PFSK-1 (cell line): ENCODE measurements around the gene BTBD9.

Experiments
- FOXP2 ChIP-seq: optimal IDR thresholded peaks from 2 replicates; pipeline ENCODE3; 2011; ENCODE audit warnings: borderline replicate concordance, control low read depth, inconsistent platforms; ENCODE audit not compliant: insufficient read depth; ENCODE audit errors: extremely low read length, extremely low read depth
- POLR2AphosphoS5 ChIP-seq: IDR thresholded peaks from 2 replicates; pipeline ENCODE4 v1.6.1; 2012; ENCODE audit warnings: low read depth, mild to moderate bottlenecking, control low read depth, low read length, moderate library complexity
- REST ChIP-seq, 2 experiments: IDR thresholded peaks; 2 replicates each; pipeline versions ENCODE4 v1.6.1 to v1.8.0; 2011 to 2012; ENCODE audit warnings: low read depth in 2 of 2, low read length in 2 of 2, control low read depth in 1 of 2, inconsistent platforms in 1 of 2, mild to moderate bottlenecking in 1 of 2, moderate library complexity in 1 of 2; ENCODE audit not compliant: insufficient read depth in 1 of 2
- SIN3A ChIP-seq: IDR thresholded peaks from 2 replicates; pipeline ENCODE4 v1.6.1; 2012; ENCODE audit warnings: mild to moderate bottlenecking, low read length, moderate library complexity, borderline replicate concordance; ENCODE audit not compliant: insufficient read depth
- TAF1 ChIP-seq: IDR thresholded peaks from 2 replicates; pipeline ENCODE4 v1.6.1; 2012; ENCODE audit warnings: low read length, control low read depth, borderline replicate concordance; ENCODE audit not compliant: insufficient read depth

The BTBD9 gene

GRCh38 chr6:38191418-38191817, 448.3 kb downstream of the BTBD9 start:
- TF ChIP-seq SIN3A: no peak
- no peak for TF ChIP-seq REST (IDR thresholded peaks at IDR 0.05; ENCODE audit: insufficient read depth in 1 of 2, low read depth in 2 of 2, low read length in 2 of 2)
- TF ChIP-seq POLR2AphosphoS5: no peak
- TF ChIP-seq FOXP2: no peak
- no peak for TF ChIP-seq TAF1

- no peak for TF ChIP-seq SIN3A
- TF ChIP-seq TAF1: no peak
- no peak for TF ChIP-seq REST (IDR thresholded peaks at IDR 0.05; ENCODE audit: insufficient read depth in 1 of 2, low read depth in 2 of 2, low read length in 2 of 2)
- no peak for TF ChIP-seq POLR2AphosphoS5
- no peak for TF ChIP-seq FOXP2
Observed at GRCh38 chr6:38188677-38189335, 450.9 kb downstream of the BTBD9 start.

- TF ChIP-seq FOXP2: no peak
Observed at GRCh38 chr6:38187811-38188590, 451.7 kb downstream of the BTBD9 start.

- no peak for TF ChIP-seq SIN3A
- no peak for TF ChIP-seq REST (IDR thresholded peaks at IDR 0.05; ENCODE audit: insufficient read depth in 1 of 2, low read depth in 2 of 2, low read length in 2 of 2)
- TF ChIP-seq TAF1: no peak
- TF ChIP-seq POLR2AphosphoS5: no peak
- no peak for TF ChIP-seq FOXP2
Observed at GRCh38 chr6:38187325-38187724, 452.4 kb downstream of the BTBD9 start.

GRCh38 chr6:38185752-38186151, 454.0 kb downstream of the BTBD9 start:
- TF ChIP-seq SIN3A (no peak), REST (IDR thresholded peaks at IDR 0.05; ENCODE audit: insufficient read depth in 1 of 2, low read depth in 2 of 2, low read length in 2 of 2) (no peak), TAF1 (no peak), FOXP2 (no peak), POLR2AphosphoS5 (no peak)
